Smooth muscle cell of the brain vasculature (primary cell): Measurements from ENCODE around the gene TAGLN3.

Experiments used
- DNase-seq: peaks from one replicate; pipeline ENCODE4 v3.0.0-alpha.2; 2012; ENCODE audit warnings: low read depth, low spot score

The TAGLN3 gene

GRCh38 chr3:111998636-111999483, at the start of gene TAGLN3:
Gene TAGLN3 (plus strand): TSS chr3:111998922. CDS start chr3:111999423, 501 bp downstream.
- no peak for DNase-seq

- DNase-seq: no peak
These were observed 49.0 kb upstream of the TAGLN3 start for GRCh38 chr3:111949712-111950111.

- no peak for DNase-seq
These were observed 47.7 kb upstream of the TAGLN3 start for GRCh38 chr3:111951032-111951431.

- no peak for DNase-seq
These were observed 46.6 kb upstream of the TAGLN3 start for GRCh38 chr3:111952086-111952485.

- DNase-seq: no peak
These were observed 45.8 kb upstream of the TAGLN3 start for GRCh38 chr3:111952866-111953450.

GRCh38 chr3:111954228-111954990, 44.3 kb upstream of the TAGLN3 start:
- no peak for DNase-seq

GRCh38 chr3:111955876-111956275, 42.8 kb upstream of the TAGLN3 start:
- DNase-seq: no peak

GRCh38 chr3:111956449-111956848, 42.3 kb upstream of the TAGLN3 start:
- no peak for DNase-seq

GRCh38 chr3:111956995-111957734, 41.6 kb upstream of the TAGLN3 start:
- no peak for DNase-seq

- DNase-seq: no peak
These were observed 37.1 kb upstream of the TAGLN3 start for GRCh38 chr3:111961461-111962164.

- no peak for DNase-seq
These were observed 35.3 kb upstream of the TAGLN3 start for GRCh38 chr3:111963424-111963823.

- no peak for DNase-seq
These were observed 33.2 kb upstream of the TAGLN3 start for GRCh38 chr3:111965484-111965883.

GRCh38 chr3:111967068-111967467, 31.7 kb upstream of the TAGLN3 start:
- DNase-seq: no peak

GRCh38 chr3:111967651-111968274, 31.0 kb upstream of the TAGLN3 start:
- DNase-seq: peak; percentile 52

- DNase-seq: no peak
These were observed 30.2 kb upstream of the TAGLN3 start for GRCh38 chr3:111968319-111969054.

- DNase-seq: no peak
These were observed 28.3 kb upstream of the TAGLN3 start for GRCh38 chr3:111970376-111970775.

GRCh38 chr3:111971533-111972130, 27.1 kb upstream of the TAGLN3 start:
- DNase-seq: no peak

- DNase-seq: no peak
These were observed 25.8 kb upstream of the TAGLN3 start for GRCh38 chr3:111972891-111973290.

GRCh38 chr3:111975131-111975530, 23.6 kb upstream of the TAGLN3 start:
- DNase-seq: no peak

GRCh38 chr3:111976254-111976653, 22.5 kb upstream of the TAGLN3 start:
- DNase-seq: no peak
